ENCODE results near the gene RGS9BP.
"Not testable (repeated sequence)": the region's sequence is repeated elsewhere in the genome, so short reads cannot be mapped to it uniquely, and the experiment has no call there.

Gene RGS9BP

GRCh38 chr19:32671883-32672593 lies 3.6 kb upstream of the RGS9BP start:
- peak; percentile 25 for DNase-seq (ENCODE audit: low spot score)

- DNase-seq (ENCODE audit: low spot score) = no peak
These were observed 2.8 kb upstream of the RGS9BP start for GRCh38 chr19:32672841-32673240.

DNA sequence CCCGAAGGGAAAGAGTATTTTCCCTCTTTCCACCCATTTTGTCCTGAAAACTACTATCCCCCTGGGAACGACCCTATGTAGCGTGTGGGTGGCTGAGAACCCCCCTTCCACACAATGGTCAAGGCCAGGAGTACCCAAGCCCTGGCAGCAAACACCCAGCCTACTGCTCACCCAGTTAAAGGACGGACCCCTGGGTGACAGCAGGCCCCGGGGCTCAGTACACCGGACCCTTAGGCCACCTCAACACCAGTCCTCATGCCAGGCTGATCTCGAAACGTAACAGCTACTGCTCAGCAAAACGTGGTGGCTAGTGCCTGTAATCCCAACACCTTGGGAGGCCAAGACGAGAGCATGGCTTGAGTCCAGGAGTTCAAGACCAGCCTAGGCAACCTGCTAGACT lies 2.1 kb upstream of the RGS9BP start:
- no peak for DNase-seq (ENCODE audit: low spot score)

- no peak for DNase-seq (ENCODE audit: low spot score)
These were observed 1.3 kb upstream of the RGS9BP start for GRCh38 chr19:32674153-32674930.

DNA sequence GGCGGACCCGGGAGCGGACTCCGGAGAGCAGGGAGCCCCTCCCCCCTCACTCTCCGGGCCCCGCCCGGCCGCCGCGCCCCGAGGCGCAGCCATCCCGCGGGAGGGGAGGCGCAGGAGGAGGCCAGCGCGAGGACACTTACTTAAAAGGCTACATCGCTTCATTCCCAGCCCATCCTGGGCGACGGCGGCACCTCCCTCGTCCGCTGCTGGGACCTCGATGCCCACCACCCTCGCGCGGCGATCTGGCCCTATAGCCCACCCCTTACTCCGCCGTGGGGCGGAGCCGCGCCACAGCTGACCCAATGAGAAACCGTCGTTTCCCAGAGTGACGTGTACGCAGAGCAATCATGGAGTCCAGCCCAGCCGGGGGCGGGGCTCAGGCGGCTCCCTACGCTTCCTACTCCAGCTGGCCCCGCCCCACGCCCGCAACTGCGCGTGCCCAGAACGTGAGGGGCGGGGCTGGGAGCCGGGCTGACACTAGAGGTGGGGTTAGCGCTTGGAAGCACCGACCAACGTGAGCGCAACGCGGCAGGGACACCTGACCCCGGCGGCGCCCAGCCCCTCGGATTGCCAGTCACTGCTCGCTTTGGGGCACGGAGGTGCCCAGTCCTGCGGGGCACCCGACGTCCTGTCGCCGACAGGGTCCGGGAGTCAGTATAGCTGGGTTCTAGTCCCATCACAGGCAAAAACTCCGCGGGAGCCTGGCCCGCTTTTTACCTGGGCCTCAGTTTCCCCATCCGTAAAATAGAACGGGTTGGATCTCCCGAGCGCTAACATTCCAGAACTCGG lies 523 bp upstream of the RGS9BP start, which contains the start of gene ANKRD27:
Gene ANKRD27, minus strand, starts transcription at position 250 of the 789 bp plus-strand sequence. CDS start 16,165 bp downstream, outside the sequence.
- DNase-seq (ENCODE audit: low spot score) = peak; percentile 99

GRCh38 chr19:32676186-32676894 lies 692 bp downstream of the RGS9BP start:
- no peak for DNase-seq (ENCODE audit: low spot score)

GRCh38 chr19:32676895-32677359 lies 1.3 kb downstream of the RGS9BP start:
- DNase-seq (ENCODE audit: low spot score) = no peak

DNA sequence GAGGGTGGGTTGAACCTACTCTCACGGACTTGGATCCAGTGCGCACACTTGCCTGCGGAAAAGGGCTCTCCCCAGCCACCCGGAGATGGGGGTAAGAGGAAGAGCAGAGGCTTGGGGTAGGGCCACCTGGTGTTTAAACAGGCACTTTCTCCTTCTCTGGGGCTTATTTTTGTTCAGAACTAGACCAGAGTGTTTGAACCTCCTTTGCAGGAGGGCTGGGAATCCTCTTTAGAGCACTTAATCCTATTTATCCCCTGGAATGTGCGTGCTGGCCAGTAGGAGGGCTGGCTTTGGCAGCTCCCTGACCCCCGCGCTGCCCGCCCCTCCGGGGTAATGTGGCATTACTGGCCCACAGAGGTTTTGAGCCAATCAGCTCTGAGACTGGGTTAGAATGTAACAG lies 2.0 kb downstream of the RGS9BP start:
- DNase-seq (ENCODE audit: low spot score) = no peak

DNA sequence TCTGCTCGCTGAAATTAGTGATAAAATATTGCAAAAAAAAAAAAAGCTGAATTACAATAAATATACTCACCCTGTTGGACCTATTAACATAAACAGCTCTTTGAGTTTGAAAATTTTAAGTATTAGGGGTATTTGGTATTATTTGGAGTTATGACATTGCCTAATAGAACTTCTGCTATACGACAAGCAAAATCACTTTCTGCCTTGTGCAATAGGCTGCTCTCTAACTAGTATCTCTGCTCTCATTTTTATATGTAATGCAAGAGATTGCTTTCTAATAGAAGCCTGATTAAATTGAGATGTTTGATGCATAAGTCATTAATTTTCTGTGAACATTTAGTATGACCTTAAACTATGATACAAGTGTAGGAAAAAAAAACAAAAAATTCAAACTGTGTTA lies 5.3 kb downstream of the RGS9BP start:
- DNase-seq (ENCODE audit: low spot score) = no peak

DNA sequence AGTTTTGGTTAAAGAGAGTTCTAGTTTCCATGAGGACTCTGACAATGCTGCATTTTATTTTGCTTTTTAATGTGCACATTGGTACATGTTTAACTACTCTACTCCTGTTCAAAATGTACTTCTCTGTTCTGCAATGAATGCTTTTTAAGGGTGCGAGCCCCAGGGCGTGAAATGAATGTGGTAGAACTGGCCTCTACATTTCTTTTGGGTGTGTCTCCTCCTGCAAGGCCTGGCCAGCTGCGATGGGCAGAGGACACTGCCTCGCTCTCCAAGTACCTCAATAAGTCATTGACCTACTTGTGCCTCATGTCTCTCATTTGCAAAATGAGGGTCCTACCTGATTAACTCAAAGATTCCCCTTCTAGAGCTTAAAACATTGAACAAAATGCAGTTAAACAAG lies 6.7 kb downstream of the RGS9BP start:
- no peak for DNase-seq (ENCODE audit: low spot score)

GRCh38 chr19:32686847-32687475 lies 11.3 kb downstream of the RGS9BP start:
- no peak for DNase-seq (ENCODE audit: low spot score)

GRCh38 chr19:32687681-32688080 lies 12.0 kb downstream of the RGS9BP start:
- DNase-seq (ENCODE audit: low spot score) = no peak

- DNase-seq (ENCODE audit: low spot score) = no peak
These were observed 12.7 kb downstream of the RGS9BP start for GRCh38 chr19:32688311-32688710.

GRCh38 chr19:32691291-32691951 lies 15.8 kb downstream of the RGS9BP start, which contains the start of gene NUDT19:
Gene NUDT19, plus strand, starts transcription at chr19:32691821. Its CDS starts 140 bp downstream, at chr19:32691961.
- DNase-seq (ENCODE audit: low spot score) = peak; percentile 70

DNA sequence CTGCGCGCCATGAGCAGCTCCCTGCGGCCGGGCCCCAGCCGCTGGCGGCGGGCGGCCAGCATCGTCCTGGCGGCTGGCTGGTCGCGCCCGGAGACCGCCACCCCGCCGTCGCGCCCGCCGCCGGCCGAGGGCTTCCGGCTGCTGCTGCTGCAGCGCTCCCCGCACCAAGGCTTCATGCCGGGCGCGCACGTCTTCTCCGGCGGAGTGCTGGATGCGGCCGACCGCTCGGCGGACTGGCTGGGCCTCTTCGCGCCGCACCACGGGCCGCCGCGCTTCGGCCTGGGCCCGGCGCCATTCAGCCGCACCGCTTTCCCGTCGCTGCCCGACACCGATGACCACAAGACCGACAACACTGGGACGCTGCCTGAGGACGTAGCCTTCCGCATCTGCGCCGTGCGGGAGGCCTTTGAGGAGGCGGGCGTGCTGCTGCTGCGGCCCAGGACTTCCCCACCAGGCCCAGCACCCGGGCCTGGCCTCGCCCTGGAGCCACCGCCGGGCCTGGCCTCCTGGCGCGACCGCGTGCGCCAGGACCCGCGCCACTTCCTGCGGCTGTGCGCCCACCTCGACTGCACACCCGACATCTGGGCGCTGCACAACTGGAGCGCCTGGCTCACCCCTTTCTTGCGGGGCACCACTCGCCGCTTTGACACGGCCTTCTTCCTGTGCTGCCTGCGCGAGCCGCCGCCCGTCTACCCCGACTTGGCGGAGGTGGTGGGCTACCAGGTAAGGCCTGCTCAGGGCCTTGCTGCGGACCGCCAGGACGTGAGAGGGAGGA lies 16.5 kb downstream of the RGS9BP start:
- DNase-seq (ENCODE audit: low spot score) = no peak

- no peak for DNase-seq (ENCODE audit: low spot score)
These were observed 17.0 kb downstream of the RGS9BP start for GRCh38 chr19:32692727-32693061.

DNA sequence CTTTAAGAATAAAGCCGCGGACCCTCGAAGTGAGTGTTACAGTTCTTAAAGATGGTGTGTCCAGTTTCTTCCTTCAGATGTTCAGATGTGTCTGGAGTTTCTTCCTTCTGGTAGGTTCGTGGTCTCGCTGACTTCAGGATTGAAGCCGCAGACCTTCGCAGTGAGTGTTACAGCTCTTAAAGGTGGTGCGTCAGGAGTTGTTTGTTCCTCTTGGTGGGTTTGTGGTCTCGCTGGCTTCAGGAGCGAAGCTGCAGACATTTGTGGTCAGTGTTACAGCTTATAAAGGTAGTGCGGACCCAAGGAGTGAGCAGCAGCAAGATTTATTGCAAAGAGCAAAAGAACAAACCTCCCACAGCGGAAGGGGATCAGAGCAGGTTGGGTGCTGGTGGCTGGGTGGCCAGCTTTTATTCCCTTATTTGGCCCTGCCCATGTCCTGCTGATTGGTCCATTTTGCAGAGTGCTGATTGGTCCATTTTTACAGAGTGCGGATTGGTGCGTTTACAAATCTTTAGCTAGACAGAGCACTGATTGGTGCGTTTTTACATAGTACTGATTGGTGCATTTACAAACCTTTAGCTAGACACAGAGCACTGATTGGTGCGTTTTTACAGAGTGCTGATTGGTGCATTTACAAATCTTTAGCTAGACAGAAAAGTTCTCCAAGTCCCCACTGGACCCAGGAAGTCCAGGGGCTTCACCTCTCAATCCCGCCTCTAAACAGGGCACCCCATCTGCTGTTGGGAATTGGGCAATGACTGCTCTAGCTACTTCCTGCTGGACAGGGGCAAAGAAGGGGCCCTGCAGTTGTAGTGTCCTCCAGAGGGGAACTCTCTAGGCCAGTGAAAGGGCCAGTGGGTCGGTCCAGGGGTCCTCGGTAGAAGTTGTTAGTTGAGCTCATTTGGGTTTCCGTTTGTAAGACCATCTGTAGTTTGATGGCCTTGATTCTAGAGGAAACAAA lies 17.8 kb downstream of the RGS9BP start:
- DNase-seq (ENCODE audit: low spot score) = peak; percentile 77

- not testable (repeated sequence) for DNase-seq (ENCODE audit: low spot score)
These were observed 18.7 kb downstream of the RGS9BP start for GRCh38 chr19:32694316-32694715.

GRCh38 chr19:32694851-32695250 lies 19.2 kb downstream of the RGS9BP start:
- DNase-seq (ENCODE audit: low spot score) = not testable (repeated sequence)
